ENCODE measurements around the gene DOK6. TPM values are rescaled to one million over a fixed set of nuclear protein-coding genes. Genes with fewer than 3 reads are reported as not detected.

DOK6 gene
- total RNA-seq, 1 experiment from 2014 or later: 4.1 TPM

GRCh38 chr18:69843015-69843414 is 442.3 kb downstream of the DOK6 start:
- no peak for DNase-seq (ENCODE audit: low spot score)
- H3K4me3 Mint-ChIP-seq: no peak overlapping the region
- H3K27me3 Mint-ChIP-seq (ENCODE audit: low read depth): no peaks in the 10 kb centered on the region
- ChIA-PET CTCF (interaction anchor here (1.4 kb wide), 1 partner anchor 12 kb away, joined by 3 read pairs; no protein-coding TSS in a partner anchor), POLR2A (interaction anchor here (0.6 kb wide), 1 partner anchor 59 kb away, joined by 3 read pairs; no protein-coding TSS in a partner anchor)
- H3K9me3 Mint-ChIP-seq: 0 out of 2 replicates have a peak, but pooled peaks cover 3% of the 10 kb centered on the region
- ATAC-seq: no peak
- TF ChIP-seq ARID4B (CRISPR knock-in tag; IDR thresholded peaks at IDR 0.05; ENCODE audit: borderline replicate concordance) (no peak), FOXP4 (CRISPR knock-in tag; IDR thresholded peaks at IDR 0.05) (no peak), ZBTB21 (CRISPR knock-in tag; IDR thresholded peaks at IDR 0.05; ENCODE audit: borderline replicate concordance) (no peak), HMGA2 (CRISPR knock-in tag; IDR thresholded peaks at IDR 0.05) (no peak), ZNF425 (CRISPR knock-in tag; conservative IDR thresholded peaks at IDR 0.05) (no peak), NR2C2 (CRISPR knock-in tag; IDR thresholded peaks at IDR 0.05) (no peak), AFF4 (CRISPR knock-in tag; IDR thresholded peaks at IDR 0.05; ENCODE audit: borderline replicate concordance) (no peak), ZNF219 (CRISPR knock-in tag; IDR thresholded peaks at IDR 0.05; ENCODE audit: borderline replicate concordance) (no peak)
- no peaks in the 10 kb centered on the region for H3K36me3 Mint-ChIP-seq
- H3K27ac Mint-ChIP-seq: no peak overlapping the region
- H3K4me1 Mint-ChIP-seq: peaks cover 16% of the 10 kb centered on the region

- POLR2A ChIA-PET: no interaction called here
- CTCF ChIA-PET: no interaction called here
- TF ChIP-seq E2F5 (CRISPR knock-in tag; IDR thresholded peaks at IDR 0.05) (no peak), ZNF425 (CRISPR knock-in tag; conservative IDR thresholded peaks at IDR 0.05) (no peak), JUN (CRISPR knock-in tag; IDR thresholded peaks at IDR 0.05) (no peak), GABPB1 (CRISPR knock-in tag; IDR thresholded peaks at IDR 0.05) (no peak), ATF2 (CRISPR knock-in tag; IDR thresholded peaks at IDR 0.05; ENCODE audit: borderline replicate concordance, low read depth) (no peak), ZNF317 (CRISPR knock-in tag; IDR thresholded peaks at IDR 0.05; ENCODE audit: borderline replicate concordance, low read depth) (no peak), MYBL2 (CRISPR knock-in tag; IDR thresholded peaks at IDR 0.05) (no peak)
Observed at GRCh38 chr18:69844656-69845055, 444.0 kb downstream of the DOK6 start.

More at GRCh38 chr18:69844656-69845055, 444.0 kb downstream of the DOK6 start:
- ATAC-seq: no peak
- Mint-ChIP-seq H3K4me3 (no peak overlapping the region), H3K36me3 (no peaks in the 10 kb centered on the region), H3K9me3 (0 out of 2 replicates have a peak, but pooled peaks cover 3% of the 10 kb centered on the region), H3K27ac (no peak overlapping the region), H3K27me3 (ENCODE audit: low read depth) (no peaks in the 10 kb centered on the region), H3K4me1 (peaks cover 12% of the 10 kb centered on the region)
- DNase-seq (ENCODE audit: low spot score): no peak

All from WTC11 (cell line).